Epithelial cell of esophagus (primary cell): ENCODE data around the gene MCC.
A peak's percentile ranks its signal among the peaks of the same experiment; 100 is the strongest.

ENCODE experiments used
- DNase-seq: peaks from one replicate; pipeline ENCODE4 v3.0.0; 2010; ENCODE audit warnings: low read depth
- H3K4me3 ChIP-seq: 2 replicates; pipeline ENCODE4 v1.5.1; 2011; ENCODE audit warnings: mild to moderate bottlenecking, low read length, control low read depth
- TF ChIP-seq, protein P1 (sequence below): IDR thresholded peaks from 2 replicates; pipeline ENCODE4 v1.5.1; 2011; ENCODE audit warnings: low read depth, mild to moderate bottlenecking, low read length, control low read depth, inconsistent platforms; ENCODE audit not compliant: insufficient read depth; ENCODE audit errors: missing control alignments

The MCC gene

DNA sequence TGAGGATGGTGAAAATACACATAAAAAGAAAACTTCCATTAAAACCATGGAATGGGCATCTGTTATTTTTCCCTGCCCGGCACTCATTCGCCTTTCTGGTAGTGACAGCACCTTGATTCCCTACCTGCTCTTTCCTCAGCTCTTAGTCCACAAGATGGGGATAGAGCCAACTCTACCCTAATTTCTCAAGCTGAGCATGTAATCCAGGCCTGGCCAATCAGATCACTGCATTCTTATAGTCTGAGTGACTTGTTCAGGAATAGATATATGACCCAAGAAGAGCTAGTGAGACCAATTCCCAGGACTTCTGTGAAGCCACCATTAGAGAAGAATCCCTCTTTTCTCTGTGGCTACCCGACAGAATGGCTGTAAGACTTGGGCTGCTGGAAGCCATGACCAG is 111.6 kb downstream of the MCC start:
- TF ChIP-seq, protein P1, sequence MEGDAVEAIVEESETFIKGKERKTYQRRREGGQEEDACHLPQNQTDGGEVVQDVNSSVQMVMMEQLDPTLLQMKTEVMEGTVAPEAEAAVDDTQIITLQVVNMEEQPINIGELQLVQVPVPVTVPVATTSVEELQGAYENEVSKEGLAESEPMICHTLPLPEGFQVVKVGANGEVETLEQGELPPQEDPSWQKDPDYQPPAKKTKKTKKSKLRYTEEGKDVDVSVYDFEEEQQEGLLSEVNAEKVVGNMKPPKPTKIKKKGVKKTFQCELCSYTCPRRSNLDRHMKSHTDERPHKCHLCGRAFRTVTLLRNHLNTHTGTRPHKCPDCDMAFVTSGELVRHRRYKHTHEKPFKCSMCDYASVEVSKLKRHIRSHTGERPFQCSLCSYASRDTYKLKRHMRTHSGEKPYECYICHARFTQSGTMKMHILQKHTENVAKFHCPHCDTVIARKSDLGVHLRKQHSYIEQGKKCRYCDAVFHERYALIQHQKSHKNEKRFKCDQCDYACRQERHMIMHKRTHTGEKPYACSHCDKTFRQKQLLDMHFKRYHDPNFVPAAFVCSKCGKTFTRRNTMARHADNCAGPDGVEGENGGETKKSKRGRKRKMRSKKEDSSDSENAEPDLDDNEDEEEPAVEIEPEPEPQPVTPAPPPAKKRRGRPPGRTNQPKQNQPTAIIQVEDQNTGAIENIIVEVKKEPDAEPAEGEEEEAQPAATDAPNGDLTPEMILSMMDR = no peak
- no peak overlapping the region for H3K4me3 ChIP-seq
- peak; percentile 9 for DNase-seq

DNA sequence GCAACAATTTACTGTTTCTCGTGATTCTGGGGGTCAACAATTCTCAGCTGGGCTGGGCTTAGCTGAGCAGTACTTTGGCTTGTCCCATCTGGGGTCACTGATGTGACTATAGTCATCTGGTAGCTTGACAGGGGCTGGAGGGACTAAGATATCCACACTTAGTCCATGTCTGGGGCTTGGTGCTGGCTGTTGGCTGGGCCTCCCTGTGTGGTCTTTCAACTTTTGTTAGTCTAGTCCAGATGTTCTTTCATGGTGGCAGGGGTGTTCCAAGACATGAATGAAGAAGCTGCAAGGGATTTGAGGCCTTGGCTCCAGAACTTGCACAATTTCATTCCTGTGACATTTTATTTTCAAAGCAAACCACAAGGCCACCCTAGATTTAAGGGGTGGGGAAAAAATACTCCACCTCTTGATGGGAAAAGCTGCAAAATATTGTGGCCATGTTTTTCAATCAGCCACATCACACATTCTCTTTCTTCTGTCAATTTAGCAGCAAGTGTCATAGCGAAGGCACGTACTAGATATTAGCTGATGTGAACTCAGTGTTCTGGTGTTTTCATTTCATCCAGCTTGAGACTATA is 112.7 kb downstream of the MCC start:
- no peak for DNase-seq
- TF ChIP-seq, protein P1 = no peak
- no peak overlapping the region for H3K4me3 ChIP-seq

DNA sequence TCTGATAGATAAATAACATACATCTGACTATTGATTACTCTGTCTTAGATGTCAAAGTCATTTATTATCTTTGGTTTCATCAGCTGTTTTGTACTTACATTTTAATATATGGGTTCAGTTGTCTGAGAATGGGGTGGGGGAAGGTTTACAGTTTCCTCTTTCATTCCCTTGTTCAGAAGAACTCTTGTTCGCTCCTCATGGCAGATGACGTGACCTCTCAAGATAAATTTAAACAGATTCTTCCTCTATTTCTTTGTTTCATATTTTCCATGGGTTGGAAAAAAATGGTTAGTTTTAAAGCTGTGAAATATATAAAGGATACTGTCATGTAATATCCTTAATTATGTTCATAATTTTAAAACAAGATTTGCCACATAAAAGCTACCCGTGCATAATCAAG is 114.8 kb downstream of the MCC start:
- no peak for DNase-seq
- TF ChIP-seq, protein P1 = no peak
- H3K4me3 ChIP-seq = no peak overlapping the region

DNA sequence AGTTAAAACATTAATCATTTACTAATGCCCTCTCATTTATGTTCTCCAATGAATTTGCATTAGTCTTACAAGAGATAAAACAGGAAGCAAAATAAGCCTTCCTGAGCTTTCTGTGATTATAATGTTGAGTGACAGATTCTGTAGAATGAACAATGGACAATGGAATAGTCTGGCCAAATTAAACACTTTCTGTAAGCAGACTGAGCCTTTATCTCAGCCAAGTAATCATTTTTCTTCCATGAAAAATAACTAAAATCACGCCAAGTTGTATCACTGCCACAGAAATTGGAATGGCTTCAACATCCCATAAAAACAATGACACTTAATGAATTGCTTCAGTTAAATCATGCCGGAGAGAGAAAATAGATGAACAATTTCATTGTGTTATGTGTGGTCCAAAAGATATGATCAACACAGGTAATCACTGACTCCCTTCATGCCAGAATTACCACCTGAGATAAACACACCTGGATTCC is 116.5 kb downstream of the MCC start:
- TF ChIP-seq, protein P1 = no peak
- H3K4me3 ChIP-seq = no peak overlapping the region
- no peak for DNase-seq

DNA sequence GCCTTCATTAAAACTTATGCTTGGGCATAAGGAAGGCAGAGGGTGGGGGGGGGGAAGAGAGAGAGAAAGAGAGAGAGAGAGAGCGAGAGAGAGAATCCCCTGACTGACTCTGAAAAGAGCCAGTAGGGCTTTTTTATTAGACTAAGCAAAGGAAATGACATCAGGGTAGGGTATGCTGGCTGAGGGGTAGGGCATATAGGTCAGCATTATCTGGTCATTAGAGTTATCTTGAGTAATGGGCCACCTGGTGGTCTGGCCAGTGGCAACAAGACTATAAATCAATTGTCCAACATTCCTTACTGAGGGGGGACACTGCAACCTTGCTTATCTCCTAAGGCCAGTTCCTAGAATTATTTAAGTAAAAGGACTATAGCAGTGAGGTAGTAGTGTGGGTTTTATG is 120.7 kb downstream of the MCC start:
- H3K4me3 ChIP-seq = no peak overlapping the region
- no peak for DNase-seq
- TF ChIP-seq, protein P1 = no peak

DNA sequence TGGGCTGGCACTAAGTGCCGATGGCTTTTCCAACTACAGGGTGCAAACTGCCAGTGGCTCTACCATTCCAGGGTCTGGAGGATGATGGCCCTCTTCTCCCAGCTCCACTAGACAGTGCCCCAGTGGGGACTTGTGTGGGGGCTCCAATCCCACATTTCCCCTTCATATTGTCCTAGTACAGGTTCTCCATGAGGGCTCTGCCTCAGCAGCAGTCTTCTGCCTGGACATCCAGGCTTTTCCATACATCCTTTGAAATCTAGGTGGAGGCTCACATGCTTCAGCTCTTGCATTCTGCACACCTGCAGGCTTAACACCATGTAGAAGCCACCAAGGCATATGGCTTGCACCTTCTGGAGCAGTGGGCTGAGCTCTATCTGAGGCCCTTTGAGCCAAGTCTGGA is 123.8 kb downstream of the MCC start:
- no peak overlapping the region for H3K4me3 ChIP-seq
- TF ChIP-seq, protein P1 = no peak
- DNase-seq = no peak

DNA sequence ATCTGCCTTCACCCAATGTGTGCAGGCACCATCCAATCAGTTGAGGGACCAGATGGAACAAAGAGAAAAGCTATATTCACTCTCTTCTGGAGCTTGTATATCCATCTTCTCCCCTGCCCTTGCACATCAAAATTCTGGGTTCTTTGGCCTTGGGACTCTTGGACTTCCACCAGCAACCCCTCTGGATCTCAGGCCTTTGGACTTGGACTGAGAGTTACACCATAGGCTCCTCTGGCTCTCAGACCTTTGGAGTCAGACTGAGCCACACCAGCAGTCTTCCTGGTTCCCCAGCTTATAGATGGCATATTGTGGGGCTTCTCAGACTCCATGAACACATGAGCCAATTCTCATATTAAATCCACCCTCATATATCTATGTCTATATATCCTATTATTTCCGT is 126.6 kb downstream of the MCC start:
- TF ChIP-seq, protein P1 = no peak
- no peak for DNase-seq
- no peak overlapping the region for H3K4me3 ChIP-seq
